HG03108 (cell line): Measurements from ENCODE around the gene TMF1.

Experiments
- ATAC-seq: cut with Tn5 transposase; IDR thresholded peaks from one replicate; pipeline ENCODE4 v1.9.1; 2021; ENCODE audit warnings: moderate library complexity; ENCODE audit not compliant: unreplicated experiment

The TMF1 gene

DNA sequence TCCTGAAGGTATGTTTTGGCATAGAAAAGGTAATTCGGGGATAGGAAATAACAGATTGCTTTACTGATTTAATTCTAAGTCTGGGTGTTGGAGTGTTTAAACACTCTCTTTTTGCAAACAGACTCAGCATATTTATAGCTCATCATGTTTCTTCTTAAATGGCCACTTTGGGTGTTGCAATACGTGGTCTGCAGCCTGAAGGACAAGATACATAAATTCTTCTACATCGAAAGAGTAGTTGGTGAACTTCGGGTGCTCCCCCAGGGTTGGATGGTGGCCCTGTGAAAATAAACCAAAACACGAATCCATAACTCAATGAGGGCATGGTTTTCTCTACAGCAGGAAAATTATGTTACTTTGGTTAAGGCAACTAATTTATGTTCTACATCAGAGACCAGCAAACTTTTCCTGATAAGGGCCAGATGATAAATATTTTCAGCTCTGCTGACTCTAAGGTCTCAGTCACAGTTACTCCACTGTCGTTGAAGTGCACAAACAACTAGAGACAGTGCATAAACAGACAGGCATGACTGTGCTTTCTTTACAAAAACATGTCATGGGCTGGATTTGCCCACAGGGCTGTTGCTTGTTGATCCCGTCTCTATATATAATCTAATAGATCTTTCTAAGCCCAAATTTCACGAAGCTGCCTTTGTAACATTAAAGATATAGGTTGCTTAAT is 74.5 kb downstream of the TMF1 start:
- no peak for ATAC-seq

DNA sequence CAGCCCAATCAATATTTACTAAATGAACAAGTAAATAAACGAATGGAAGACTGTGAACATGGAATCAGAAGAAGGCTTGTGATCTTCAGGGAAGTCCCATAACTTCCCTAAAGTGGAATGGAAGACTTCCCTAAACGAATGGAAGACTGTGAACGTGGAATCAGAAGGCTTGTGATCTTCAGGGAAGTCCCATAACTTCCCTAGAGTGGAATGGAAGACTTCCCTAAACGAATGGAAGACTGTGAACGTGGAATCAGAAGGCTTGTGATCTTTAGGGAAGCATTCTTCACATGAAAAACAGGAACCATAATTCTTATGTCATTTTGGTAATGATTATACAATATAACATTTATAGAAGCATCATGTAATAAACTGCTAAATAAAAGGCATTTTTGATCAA is 77.4 kb downstream of the TMF1 start:
- ATAC-seq = no peak

DNA sequence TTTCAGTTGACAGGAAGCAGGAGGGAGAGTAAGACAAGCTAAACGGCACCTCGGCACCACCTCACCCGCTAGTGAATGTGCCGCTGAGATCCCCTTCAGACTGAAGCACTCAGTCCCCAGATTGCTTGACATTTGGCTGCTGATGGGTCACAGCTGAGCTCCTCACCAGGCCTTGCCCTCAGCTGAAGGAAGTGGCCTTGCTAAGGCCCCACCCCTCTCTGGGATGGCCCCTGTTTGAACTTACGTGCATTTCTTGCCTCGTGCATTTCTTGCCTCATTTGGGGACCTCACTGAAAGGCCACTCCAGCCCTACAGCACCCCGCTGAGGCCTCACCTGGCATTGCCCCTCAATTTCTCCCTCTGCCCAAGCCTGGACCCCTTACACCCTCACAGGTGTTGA is 78.5 kb downstream of the TMF1 start:
- ATAC-seq = no peak

DNA sequence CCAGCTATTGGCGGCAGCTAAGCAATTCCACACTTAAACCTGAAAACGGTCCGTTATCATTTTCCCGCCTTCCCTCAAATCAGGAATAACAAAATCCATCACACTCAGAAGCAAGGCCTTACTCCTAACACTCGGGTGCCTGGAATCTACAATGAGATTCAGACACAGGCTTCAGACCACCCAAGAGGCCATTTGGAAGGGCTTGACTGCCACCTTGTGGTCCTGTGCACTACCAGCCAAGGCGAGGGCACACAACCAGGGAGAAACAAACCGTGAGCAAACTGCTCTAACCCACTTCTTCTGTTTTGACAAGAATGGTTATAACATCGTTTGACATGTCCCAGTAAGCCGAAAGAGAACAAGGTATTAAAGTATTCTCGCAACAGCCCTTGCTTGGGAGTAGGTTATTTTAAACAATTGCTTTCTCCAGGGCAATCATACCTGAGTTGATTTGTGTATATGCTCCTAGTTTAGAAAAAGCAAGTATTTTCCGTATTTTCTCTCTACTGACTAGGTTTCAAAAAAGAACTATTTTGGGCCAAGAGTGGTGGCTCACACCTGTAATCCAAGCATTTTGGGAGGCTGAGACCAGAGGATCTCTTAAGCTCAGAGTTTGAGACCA is 79.7 kb downstream of the TMF1 start:
- no peak for ATAC-seq
